Loucy (cell line): ENCODE measurements around the gene CDO1.

ENCODE experiments used
- H2AFZ ChIP-seq: fragments of 200-600 bp; sonication (generic); 2 replicates; pipeline ENCODE4 v1.6.0; 2016; ENCODE audit warnings: antibody characterized with exemption, mild to moderate bottlenecking, low read length, moderate library complexity
- H3F3A ChIP-seq: fragments of 200-600 bp; 2 replicates; pipeline ENCODE4 v1.6.0; 2016; ENCODE audit warnings: antibody characterized with exemption, low read depth, mild to moderate bottlenecking
- H3K27me3 ChIP-seq: fragments of 200-600 bp; sonication (generic); 2 replicates; pipeline ENCODE4 v1.6.1; 2014; ENCODE audit warnings: low read length, mild to moderate bottlenecking; ENCODE audit not compliant: insufficient read depth, poor library complexity, severe bottlenecking
- H3K36me3 ChIP-seq: fragments of 200-600 bp; sonication (generic); 2 replicates; pipeline ENCODE4 v1.6.1; 2016; ENCODE audit warnings: low read length; ENCODE audit not compliant: insufficient read depth
- H3K4me1 ChIP-seq: fragments of 200-600 bp; sonication (generic); 2 replicates; pipeline ENCODE4 v1.5.1; 2014; ENCODE audit warnings: low read length, mild to moderate bottlenecking; ENCODE audit not compliant: insufficient read depth, poor library complexity, severe bottlenecking
- H3K4me2 ChIP-seq: fragments of 200-600 bp; sonication (generic); 2 replicates; pipeline ENCODE4 v1.6.0; 2014; ENCODE audit warnings: antibody characterized with exemption, low read length, low read depth, mild to moderate bottlenecking; ENCODE audit not compliant: poor library complexity, severe bottlenecking
- H3K4me3 ChIP-seq: fragments of 200-600 bp; sonication (generic); 2 replicates; pipeline ENCODE4 v1.5.1; 2014; ENCODE audit warnings: low read length, mild to moderate bottlenecking, mixed read lengths; ENCODE audit not compliant: poor library complexity, severe bottlenecking
- H3K79me2 ChIP-seq: fragments of 200-600 bp; sonication (generic); 2 replicates; pipeline ENCODE4 v1.6.1; 2014; ENCODE audit warnings: low read length; ENCODE audit not compliant: insufficient read depth
- H3K9ac ChIP-seq: fragments of 200-600 bp; sonication (generic); 2 replicates; pipeline ENCODE4 v1.6.0; 2014; ENCODE audit warnings: mild to moderate bottlenecking, low read depth, low read length, moderate library complexity; ENCODE audit not compliant: poor library complexity, severe bottlenecking
- H3K9me2 ChIP-seq: fragments of 200-600 bp; sonication (generic); replicated peaks from 2 replicates; pipeline ENCODE4 v1.6.1; 2016; ENCODE audit warnings: low read depth, low read length, mixed read lengths
- H3K9me3 ChIP-seq: fragments of 200-600 bp; sonication (generic); 2 replicates; pipeline ENCODE4 v1.6.1; 2014; ENCODE audit warnings: mild to moderate bottlenecking, antibody characterized with exemption, low read length, low read depth; ENCODE audit not compliant: insufficient read depth
- H4K20me1 ChIP-seq: fragments of 200-600 bp; sonication (generic); 2 replicates; pipeline ENCODE4 v1.6.0; 2014; ENCODE audit warnings: antibody characterized with exemption, low read length, mild to moderate bottlenecking; ENCODE audit not compliant: insufficient read depth, poor library complexity, severe bottlenecking
- CTCF ChIP-seq: fragments of 200-600 bp; sonication (generic); conservative IDR thresholded peaks from 2 replicates; pipeline ENCODE4 v1.5.1; 2014; ENCODE audit warnings: mild to moderate bottlenecking, antibody characterized with exemption, low read length
- EZH2phosphoT487 ChIP-seq: fragments of 200-600 bp; IDR thresholded peaks from 2 replicates; pipeline ENCODE4 v1.6.1; 2018; ENCODE audit warnings: antibody characterized with exemption, mild to moderate bottlenecking, moderate library complexity, borderline replicate concordance

The CDO1 gene

GRCh38 chr5:115842952-115843351, 26.5 kb upstream of the CDO1 start:
- H3F3A ChIP-seq, result no peaks in the 10 kb centered on the region
- H3K79me2 ChIP-seq, result peaks cover 83% of the 10 kb centered on the region
- H3K9ac ChIP-seq, result peak overlapping the region; percentile 84
- peak overlapping the region; percentile 90 for H3K4me2 ChIP-seq
- TF ChIP-seq CTCF (no peak), EZH2phosphoT487 (no peak)
- peaks cover 40% of the 10 kb centered on the region for H4K20me1 ChIP-seq
- no peaks in the 10 kb centered on the region for H3K9me3 ChIP-seq
- peaks cover 18% of the 10 kb centered on the region for H3K4me1 ChIP-seq
- no peaks in the 10 kb centered on the region for H3K27me3 ChIP-seq
- H3K9me2 ChIP-seq, result no peaks in the 10 kb centered on the region
- no peak overlapping the region for H2AFZ ChIP-seq
- peak overlapping the region; percentile 93 for H3K4me3 ChIP-seq
- no peaks in the 10 kb centered on the region for H3K36me3 ChIP-seq

- Histone ChIP-seq H4K20me1 (peaks cover 47% of the 10 kb centered on the region), H3K4me3 (peak overlapping the region; percentile 93), H3K4me2 (peak overlapping the region; percentile 90), H3F3A (no peaks in the 10 kb centered on the region), H2AFZ (peak overlapping the region; percentile 89), H3K36me3 (peaks cover 3% of the 10 kb centered on the region; the same call in 1 of the 2 replicates), H3K27me3 (no peaks in the 10 kb centered on the region), H3K9me2 (no peaks in the 10 kb centered on the region), H3K4me1 (peaks cover 19% of the 10 kb centered on the region), H3K79me2 (peaks cover 87% of the 10 kb centered on the region), H3K9me3 (no peaks in the 10 kb centered on the region), H3K9ac (peak overlapping the region; percentile 84)
- TF ChIP-seq EZH2phosphoT487 (no peak), CTCF (peak; percentile 29)
Observed at GRCh38 chr5:115842089-115842935, 25.9 kb upstream of the CDO1 start.

GRCh38 chr5:115841382-115842088, 25.1 kb upstream of the CDO1 start, which contains the start of the genes AP3S1 and ATG12:
TSS of gene AP3S1 (plus strand) at chr5:115841935. CDS start at chr5:115842038, 103 bp downstream.
TSS of gene ATG12 (minus strand) at chr5:115841565. CDS start at chr5:115841552, 13 bp downstream.
- no peaks in the 10 kb centered on the region for H3K9me3 ChIP-seq

More at GRCh38 chr5:115841382-115842088, 25.1 kb upstream of the CDO1 start, which contains the start of the genes AP3S1 and ATG12:
- peak within 1 kb of the TSS; percentile 89 for H2AFZ ChIP-seq
- no peaks in the 10 kb centered on the region for H3K27me3 ChIP-seq
- peaks cover 12% of the 10 kb centered on the region for H3K4me1 ChIP-seq
- H4K20me1 ChIP-seq, result peaks cover 45% of the 10 kb centered on the region
- H3K4me2 ChIP-seq, result peak within 1 kb of the TSS; percentile 90
- no peaks in the 10 kb centered on the region for H3F3A ChIP-seq
- H3K36me3 ChIP-seq, result peaks cover 8% of the 10 kb centered on the region; the same call in 1 of the 2 replicates
- TF ChIP-seq CTCF, result no peak
- no peak for TF ChIP-seq EZH2phosphoT487
- H3K4me3 ChIP-seq, result peak within 1 kb of the TSS; percentile 93
- peaks cover 86% of the 10 kb centered on the region for H3K79me2 ChIP-seq
- H3K9me2 ChIP-seq, result no peaks in the 10 kb centered on the region
- H3K9ac ChIP-seq, result peak within 1 kb of the TSS; percentile 84
